Mammary epithelial cell (primary cell): ENCODE results near the gene POU2F1.

Experiments
- CTCF ChIP-seq, 2 donors: IDR thresholded peaks in 1 of 2; conservative IDR thresholded peaks in 1 of 2; 2 replicates each; pipeline ENCODE4 v1.5.1; 2011 to 2012; ENCODE audit warnings: inconsistent platforms in 2 of 2, low read length in 2 of 2, mild to moderate bottlenecking in 2 of 2, control low read depth in 1 of 2, low read depth in 1 of 2; ENCODE audit not compliant: insufficient read depth in 1 of 2; ENCODE audit errors: extremely low read depth in 1 of 2
- EZH2 ChIP-seq: IDR thresholded peaks from 2 replicates; pipeline ENCODE4 v1.6.1; 2012; ENCODE audit warnings: low read length, inconsistent platforms, borderline replicate concordance

- TF ChIP-seq CTCF (conservative IDR thresholded peaks at IDR 0.05 in 1 of 2, IDR thresholded peaks at IDR 0.05 in 1 of 2; ENCODE audit: extremely low read depth in 1 of 2, insufficient read depth in 1 of 2, low read depth in 1 of 2, low read length in 2 of 2): no peak
- no peak for TF ChIP-seq EZH2
Observed at GRCh38 chr1:167252986-167253385, 32.3 kb downstream of the POU2F1 start.
